Kidney tubule cell (primary cell): ENCODE measurements around the gene RUNDC1.
A peak's percentile ranks its signal among the peaks of the same experiment; 100 is the strongest.
"Not testable (repeated sequence)": the region's sequence is repeated elsewhere in the genome, so short reads cannot be mapped to it uniquely, and the experiment has no call there.

Experiments used
- DNase-seq: peaks from one replicate; pipeline ENCODE4 v3.0.0-alpha.2; 2018; ENCODE audit warnings: low spot score

The RUNDC1 gene

GRCh38 chr17:42980274-42980765 lies at the start of gene RUNDC1:
RUNDC1 (plus strand) TSS chr17:42980565; CDS start chr17:42980577, 12 bp downstream.
- peak; percentile 91 for DNase-seq

DNA sequence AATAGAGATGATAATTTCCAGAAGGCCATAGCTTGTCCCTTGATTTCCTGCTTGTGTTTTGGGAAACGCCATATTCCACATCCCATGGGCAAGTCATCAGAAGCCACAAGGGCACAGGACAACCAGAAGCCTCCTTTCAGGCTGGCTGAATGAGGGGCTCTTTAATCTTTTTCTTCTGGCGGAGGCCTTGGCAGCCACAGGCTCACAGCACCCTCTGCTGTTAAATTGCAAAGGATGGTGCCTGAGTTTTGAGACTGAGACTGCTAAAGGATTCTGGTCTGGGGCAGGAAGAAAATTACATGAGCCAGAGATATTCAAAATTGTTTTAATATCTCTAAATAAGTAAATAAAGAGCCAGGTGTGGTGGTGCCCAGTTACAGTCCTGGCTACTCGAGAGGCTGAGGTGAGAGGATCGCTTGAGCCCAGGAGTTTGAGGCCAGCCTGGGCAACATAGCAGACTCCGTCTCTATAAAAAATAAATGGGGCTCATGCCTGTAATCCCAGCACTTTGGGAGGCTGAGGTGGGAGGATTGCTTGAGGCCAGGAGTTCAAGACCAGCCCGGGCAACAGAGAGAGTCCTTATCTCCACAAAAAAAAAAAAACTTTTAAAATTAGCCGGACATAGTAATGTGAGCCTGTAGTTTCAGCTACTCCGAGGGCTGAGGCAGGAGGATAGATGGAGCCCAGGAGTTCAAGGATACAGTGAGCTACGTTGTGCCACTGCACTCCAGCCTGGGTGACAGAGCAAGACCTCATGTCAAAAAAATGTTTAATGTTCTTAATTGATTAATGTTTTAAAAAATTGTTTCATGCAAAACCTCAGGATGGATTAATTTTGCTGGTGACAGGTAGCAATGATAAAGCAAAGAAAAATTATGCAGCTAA lies 42.4 kb upstream of the RUNDC1 start:
- DNase-seq = peak; percentile 63

DNA sequence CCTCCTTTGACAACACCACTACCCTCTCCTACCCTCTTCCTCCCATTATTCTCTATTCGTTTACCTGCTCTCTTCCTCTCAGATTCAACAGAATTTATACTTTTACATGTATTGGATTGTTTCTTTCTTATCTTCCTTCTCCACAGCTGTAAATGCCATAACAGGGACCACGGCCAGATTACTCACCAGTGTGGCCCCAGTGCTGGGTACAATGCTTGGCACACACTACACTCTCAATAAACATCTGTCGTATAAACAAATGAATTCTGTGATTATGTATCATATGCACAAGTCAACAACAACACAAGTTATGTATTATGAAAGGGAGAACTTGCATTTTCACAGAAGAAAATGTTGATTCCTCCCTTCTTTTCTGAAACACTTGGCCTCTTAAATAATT lies 36.2 kb upstream of the RUNDC1 start:
- no peak for DNase-seq

DNA sequence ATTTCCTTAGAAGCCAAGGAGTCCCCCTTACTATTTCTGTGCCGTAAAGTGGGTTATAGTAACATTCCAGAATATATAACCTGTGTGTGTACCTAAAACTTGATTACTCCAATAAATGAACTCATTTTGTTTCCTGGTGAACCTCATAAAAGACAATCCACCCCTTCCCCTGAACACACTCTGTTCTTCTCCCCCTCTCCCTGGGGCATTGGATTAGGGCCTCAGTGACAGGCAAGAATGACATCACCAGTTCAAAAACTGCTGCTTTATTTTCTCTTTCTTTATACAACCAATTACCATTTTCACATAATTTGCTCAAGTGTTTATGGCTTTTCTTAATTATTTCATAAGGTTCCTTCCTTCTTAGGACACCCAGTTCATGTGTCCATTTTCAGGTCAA lies 33.6 kb upstream of the RUNDC1 start:
- DNase-seq = no peak

- DNase-seq = no peak
Observed at GRCh38 chr17:42950044-42950783, 30.2 kb upstream of the RUNDC1 start.

- DNase-seq = no peak
Observed at GRCh38 chr17:42953669-42954068, 26.7 kb upstream of the RUNDC1 start.

DNA sequence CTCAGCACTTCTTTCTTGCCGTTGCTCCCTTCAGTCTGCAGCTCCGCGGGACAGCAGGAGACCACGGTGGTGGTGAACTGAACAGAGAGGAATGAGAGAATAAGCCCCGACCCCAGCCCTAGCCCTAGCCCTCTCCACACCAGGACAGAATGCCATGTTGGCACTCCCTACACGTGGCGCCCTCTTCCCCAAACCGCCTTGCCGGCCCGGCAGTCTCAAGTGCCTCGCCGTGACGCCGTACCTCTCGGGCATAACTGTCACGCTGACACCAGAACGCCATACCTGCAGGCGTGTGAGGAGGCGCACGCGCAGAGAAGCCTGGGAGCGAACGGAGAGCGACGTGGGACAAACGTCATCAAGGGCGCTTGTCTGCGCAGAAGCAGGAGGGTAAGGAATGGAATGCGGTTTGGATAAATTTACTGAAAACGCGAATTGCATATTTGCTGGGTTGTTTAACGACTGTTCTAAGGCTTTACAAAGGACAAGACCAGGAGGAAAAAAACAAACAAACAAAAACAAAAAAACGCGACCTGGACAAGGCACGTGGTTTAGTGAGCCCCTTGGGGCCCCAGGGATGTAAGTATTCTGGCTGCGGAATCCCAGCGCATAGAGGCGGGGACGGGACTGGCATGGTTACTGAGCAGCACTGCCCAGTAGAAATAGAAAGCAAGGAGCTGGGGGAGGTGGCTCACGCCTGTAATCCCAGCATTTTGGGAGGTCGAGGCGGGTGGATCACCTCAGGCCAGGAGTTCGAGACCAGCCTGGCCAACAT lies 16.0 kb upstream of the RUNDC1 start, which contains the start of gene AARSD1:
Gene AARSD1, minus strand, starts transcription at position 294 of the 772 bp plus-strand sequence. Its CDS starts 14 bp downstream, at position 280.
- peak; percentile 94 for DNase-seq

DNA sequence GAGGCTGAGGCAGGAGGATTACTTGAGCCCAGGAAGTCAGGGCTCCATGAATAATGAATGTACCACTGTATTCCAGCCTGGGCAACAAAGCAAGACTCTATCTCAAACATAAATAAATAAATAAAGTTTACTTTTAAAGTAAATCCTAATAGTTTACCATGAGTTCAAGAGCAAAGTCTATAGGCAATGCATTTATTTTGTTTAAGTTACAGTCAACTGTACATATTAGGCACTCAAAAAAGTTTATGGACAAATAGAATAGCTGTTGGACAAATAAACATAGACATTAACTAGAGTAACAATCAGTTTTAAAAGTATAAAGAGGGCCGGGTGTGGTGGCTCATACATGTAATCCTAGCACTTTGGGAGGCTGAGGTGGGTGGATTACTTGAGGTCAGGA lies 12.4 kb upstream of the RUNDC1 start:
- no peak for DNase-seq

GRCh38 chr17:42969001-42969581 lies 11.3 kb upstream of the RUNDC1 start:
- peak; percentile 57 for DNase-seq

DNA sequence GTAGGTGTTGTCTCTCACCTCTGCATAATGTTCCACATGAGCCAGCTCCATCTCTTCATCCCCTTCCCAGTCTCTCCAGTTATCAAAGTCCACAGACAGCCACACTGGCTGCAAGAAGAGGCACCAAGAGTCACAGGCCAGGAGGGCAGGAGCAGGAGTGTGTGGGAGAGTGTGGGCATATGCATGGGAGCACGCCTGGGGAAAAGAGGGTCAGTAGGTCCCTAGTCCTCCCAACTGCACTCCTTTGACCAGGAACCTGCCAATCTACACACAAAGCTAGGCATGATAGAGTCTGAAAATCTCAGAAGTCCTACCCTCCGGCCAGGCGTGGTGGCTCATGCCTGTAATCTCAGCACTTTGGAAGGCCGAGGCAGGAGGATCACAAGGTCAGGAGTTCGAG lies 8.8 kb upstream of the RUNDC1 start:
- DNase-seq = no peak

GRCh38 chr17:42973323-42973722 lies 7.0 kb upstream of the RUNDC1 start:
- DNase-seq = not testable (repeated sequence)

DNA sequence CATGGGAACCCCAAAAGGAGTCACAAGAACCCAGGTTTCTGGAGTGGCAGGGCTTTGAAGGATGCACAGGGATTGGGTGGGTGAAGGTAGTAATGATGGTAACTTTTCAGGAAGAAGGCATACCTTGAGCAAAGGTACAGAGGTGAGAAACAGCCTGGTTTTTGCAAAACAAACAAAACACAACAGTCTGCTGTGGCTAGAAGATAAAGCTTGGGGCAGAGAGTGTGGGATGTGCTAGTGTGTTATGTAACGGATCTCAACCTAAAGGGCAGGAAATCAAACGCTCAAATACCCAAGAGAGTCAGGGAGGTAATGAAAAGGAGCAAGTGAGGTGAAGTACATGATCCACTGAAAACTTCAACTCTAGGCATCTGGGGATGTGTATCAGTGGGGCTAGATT lies 5.1 kb upstream of the RUNDC1 start:
- no peak for DNase-seq

DNA sequence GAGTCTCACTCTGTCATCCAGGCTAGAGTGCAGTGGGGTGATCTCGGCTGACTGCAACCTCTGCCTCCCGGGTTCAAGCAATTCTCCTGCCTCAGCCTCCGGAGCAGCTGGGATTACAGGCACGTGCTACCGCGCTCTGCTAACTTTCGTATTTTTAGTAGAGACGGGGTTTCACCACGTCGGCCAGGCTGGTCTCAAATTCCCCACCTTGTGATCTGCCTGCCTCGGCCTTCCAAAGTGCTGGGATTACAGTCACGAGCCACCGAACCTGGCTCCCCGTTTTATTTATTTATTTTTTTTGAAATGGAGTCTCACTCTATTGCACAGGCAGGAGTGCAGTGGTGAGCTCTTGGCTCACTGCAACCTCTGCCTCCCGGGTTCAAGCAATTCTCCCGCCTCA lies 4.7 kb upstream of the RUNDC1 start:
- DNase-seq = not testable (repeated sequence)

DNA sequence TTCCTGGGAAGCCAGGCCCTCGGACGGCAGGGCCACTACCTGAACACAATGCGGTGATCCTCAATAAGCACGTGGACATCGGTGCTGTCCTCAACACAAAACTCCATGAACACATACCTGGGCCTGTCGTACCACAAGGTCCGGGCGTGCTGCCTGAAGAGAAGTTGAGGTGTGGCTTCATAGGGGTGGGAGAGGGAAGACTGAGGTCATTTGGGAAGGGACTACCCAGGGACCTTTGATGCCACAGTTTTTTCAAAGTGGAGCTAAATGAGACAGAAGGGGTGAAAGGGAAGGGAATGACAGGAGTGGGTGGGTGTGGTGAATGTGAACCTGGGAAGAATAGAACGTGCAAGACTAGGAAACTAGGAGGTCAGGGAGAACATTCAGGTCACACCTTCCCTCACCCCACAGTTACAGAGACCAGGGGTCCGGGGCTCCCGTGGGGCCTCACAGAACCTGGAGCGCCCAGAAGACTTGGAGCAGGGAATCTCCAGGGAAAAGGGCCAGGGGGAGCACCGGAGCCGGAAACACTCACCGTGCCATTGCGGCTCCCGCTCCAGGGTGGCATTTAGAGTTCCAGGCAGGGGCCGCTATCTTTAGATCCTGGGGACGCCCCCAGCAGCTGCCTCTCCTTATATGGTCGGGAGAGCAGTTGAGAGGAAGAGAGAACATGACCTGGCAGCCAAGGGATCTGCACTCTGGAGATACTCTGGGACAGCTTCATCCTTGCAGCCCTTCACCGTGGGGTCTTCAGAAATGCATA lies 673 bp upstream of the RUNDC1 start, which contains the start of gene PTGES3L:
Gene PTGES3L, minus strand, starts transcription at position 570 of the 763 bp plus-strand sequence. Its CDS starts 27 bp downstream, at position 543.
- peak; percentile 59 for DNase-seq

DNA sequence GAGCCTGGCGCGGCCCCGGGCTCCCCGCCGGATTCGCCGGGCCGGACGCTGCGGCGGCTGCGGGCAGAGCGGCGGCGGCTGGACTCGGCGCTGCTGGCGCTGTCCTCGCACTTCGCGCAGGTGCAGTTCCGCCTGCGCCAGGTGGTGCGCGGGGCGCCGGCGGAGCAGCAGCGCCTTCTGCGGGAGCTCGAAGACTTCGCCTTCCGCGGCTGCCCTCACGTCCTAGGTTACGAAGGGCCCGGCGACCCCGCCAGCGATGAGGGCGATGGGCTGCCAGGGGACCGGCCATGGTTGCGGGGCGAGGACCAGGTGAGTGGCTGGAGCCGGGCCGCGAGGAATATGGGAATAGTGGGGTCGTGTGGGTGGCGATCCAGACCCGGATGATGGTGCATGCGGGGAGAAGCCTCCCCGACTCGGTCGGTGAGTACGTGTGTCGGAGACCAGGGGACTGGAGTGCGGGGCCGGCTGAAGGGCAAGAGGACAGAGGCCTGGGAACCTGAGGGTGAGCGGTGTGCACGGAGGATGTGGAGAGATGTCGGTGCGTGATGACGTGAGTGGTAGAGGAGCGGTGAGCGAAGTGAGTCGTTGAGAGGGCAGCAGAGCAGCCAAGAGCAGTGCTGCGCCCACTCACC lies 517 bp downstream of the RUNDC1 start:
- DNase-seq = peak; percentile 74

DNA sequence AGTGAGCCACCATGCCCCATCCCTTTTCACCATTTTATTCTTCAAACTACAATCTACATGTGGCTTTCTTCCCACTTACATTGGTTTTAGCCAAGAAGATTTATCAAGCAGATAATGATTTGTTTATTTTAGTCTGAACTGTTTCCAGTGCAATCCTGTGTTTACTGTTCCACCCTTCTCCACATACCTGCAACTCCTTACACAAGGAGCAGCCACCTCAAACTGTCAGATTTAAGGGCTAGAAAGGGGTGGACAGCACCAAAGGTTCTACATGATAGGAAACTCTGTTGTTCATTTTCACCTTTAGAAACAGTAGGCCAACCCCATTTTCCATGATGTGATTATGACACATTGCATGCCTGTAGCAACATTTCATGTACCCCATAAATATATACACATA lies 1.9 kb downstream of the RUNDC1 start:
- DNase-seq = no peak

DNA sequence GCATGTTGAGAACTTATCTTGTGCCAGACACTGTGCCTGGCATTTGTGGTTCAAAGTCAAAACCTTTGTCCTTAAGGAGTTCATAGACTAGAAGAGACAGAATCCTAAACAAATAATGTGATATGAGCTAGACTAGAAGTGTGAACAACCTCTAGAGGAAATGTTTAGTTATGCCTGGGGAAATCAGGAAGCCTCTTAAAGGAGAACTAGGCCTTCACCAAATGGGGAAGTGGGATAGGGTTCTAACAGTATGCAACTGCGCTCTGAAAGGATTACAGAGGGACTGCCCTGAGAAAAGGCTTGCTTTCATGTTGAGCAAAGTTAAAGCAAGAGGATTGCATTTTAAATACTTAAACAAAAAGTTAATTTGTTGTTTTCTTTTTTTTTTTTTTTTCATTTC lies 4.9 kb downstream of the RUNDC1 start:
- DNase-seq = no peak

GRCh38 chr17:42989141-42989540 lies 8.8 kb downstream of the RUNDC1 start:
- peak; percentile 68 for DNase-seq

- peak; percentile 76 for DNase-seq
Observed at GRCh38 chr17:42989726-42990652, 9.6 kb downstream of the RUNDC1 start.
